Sigmoid colon (tissue), 4 donors: ENCODE measurements around the gene APPBP2.

Experiments used
- POLR2A ChIP-seq, 2 donors: fragments of 450-650 bp; IDR thresholded peaks; one replicate each; pipeline ENCODE4 v1.6.1; 2016; ENCODE audit warnings: antibody characterized with exemption in 2 of 2, mild to moderate bottlenecking in 2 of 2, moderate library complexity in 2 of 2
- POLR2AphosphoS5 ChIP-seq, 4 donors: sonication (generic); formaldehyde crosslinking; IDR thresholded peaks; one replicate each; pipeline ENCODE4 v1.6.1; 2017; ENCODE audit warnings: antibody characterized with exemption in 4 of 4
- TF ChIP-seq, protein P1 (sequence below), 4 experiments: fragments of 450-650 bp in 3 of 4; fragments of 200-600 bp in 1 of 4; IDR thresholded peaks; one replicate each; pipeline ENCODE4 v1.5.1; 2016 to 2019; ENCODE audit warnings: antibody characterized with exemption in 4 of 4, mild to moderate bottlenecking in 3 of 4, moderate library complexity in 2 of 4

DNA sequence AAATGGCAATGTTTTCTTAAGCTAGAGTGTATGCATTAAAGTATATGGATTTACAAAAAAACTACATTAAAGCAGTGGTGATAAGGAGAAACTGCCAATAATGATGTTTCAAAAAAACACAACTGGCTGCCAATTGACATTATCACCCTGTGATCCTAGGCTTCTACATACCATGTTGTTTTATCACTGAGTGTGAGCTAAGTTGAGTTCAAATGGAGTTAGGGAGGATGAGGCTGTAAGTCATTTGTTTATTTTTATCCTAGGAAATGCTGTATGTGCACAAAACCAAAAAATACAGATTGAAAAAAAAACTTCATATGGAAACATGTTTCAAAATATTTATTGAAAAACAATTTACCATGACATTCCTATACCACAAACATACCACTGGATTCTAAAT is 80.9 kb downstream of the APPBP2 start:
- TF ChIP-seq, protein P1, sequence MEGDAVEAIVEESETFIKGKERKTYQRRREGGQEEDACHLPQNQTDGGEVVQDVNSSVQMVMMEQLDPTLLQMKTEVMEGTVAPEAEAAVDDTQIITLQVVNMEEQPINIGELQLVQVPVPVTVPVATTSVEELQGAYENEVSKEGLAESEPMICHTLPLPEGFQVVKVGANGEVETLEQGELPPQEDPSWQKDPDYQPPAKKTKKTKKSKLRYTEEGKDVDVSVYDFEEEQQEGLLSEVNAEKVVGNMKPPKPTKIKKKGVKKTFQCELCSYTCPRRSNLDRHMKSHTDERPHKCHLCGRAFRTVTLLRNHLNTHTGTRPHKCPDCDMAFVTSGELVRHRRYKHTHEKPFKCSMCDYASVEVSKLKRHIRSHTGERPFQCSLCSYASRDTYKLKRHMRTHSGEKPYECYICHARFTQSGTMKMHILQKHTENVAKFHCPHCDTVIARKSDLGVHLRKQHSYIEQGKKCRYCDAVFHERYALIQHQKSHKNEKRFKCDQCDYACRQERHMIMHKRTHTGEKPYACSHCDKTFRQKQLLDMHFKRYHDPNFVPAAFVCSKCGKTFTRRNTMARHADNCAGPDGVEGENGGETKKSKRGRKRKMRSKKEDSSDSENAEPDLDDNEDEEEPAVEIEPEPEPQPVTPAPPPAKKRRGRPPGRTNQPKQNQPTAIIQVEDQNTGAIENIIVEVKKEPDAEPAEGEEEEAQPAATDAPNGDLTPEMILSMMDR (IDR thresholded peaks at IDR 0.05): no peak
- TF ChIP-seq POLR2A (IDR thresholded peaks at IDR 0.05) (no peak), POLR2AphosphoS5 (IDR thresholded peaks at IDR 0.05) (no peak)
